NOMO-1 treated with DMSO at 0.1 percent for 48 hours (cell line): ENCODE measurements around the gene TEX2.

Experiments used
- DNase-seq: peaks from one replicate; lab custom pipeline; 2025; ENCODE audit not compliant: unreplicated experiment; lab: John Stamatoyannopoulos, UW

TEX2 gene

GRCh38 chr17:64263000-64263766 lies at the start of gene TEX2:
TEX2 (minus strand) TSS chr17:64263260; CDS start chr17:64214217, 49,043 bp downstream.
- peak; percentile 89 for DNase-seq

- DNase-seq: no peak
Observed at GRCh38 chr17:64309710-64310109, 46.6 kb upstream of the TEX2 start.

GRCh38 chr17:64309021-64309420 lies 46.0 kb upstream of the TEX2 start:
- DNase-seq: no peak

- peak; percentile 70 for DNase-seq
Observed at GRCh38 chr17:64306850-64307463, 43.9 kb upstream of the TEX2 start.

- DNase-seq: no peak
Observed at GRCh38 chr17:64304551-64304950, 41.5 kb upstream of the TEX2 start.

- no peak for DNase-seq
Observed at GRCh38 chr17:64300699-64300965, 37.6 kb upstream of the TEX2 start.

- no peak for DNase-seq
Observed at GRCh38 chr17:64297467-64298088, 34.5 kb upstream of the TEX2 start.

GRCh38 chr17:64296246-64296645 lies 33.2 kb upstream of the TEX2 start:
- DNase-seq: no peak

GRCh38 chr17:64295146-64295545 lies 32.1 kb upstream of the TEX2 start:
- DNase-seq: no peak

GRCh38 chr17:64291268-64291851 lies 28.3 kb upstream of the TEX2 start:
- DNase-seq: peak; percentile 36

- DNase-seq: no peak
Observed at GRCh38 chr17:64289741-64290141, 26.7 kb upstream of the TEX2 start.

GRCh38 chr17:64282753-64283080 lies 19.7 kb upstream of the TEX2 start:
- no peak for DNase-seq

- peak; percentile 78 for DNase-seq
Observed at GRCh38 chr17:64281962-64282752, 19.1 kb upstream of the TEX2 start.

- no peak for DNase-seq
Observed at GRCh38 chr17:64278614-64279013, 15.6 kb upstream of the TEX2 start.

GRCh38 chr17:64277831-64278562 lies 14.9 kb upstream of the TEX2 start:
- DNase-seq: peak; percentile 30

- DNase-seq: no peak
Observed at GRCh38 chr17:64276961-64277505, 14.0 kb upstream of the TEX2 start.

- no peak for DNase-seq
Observed at GRCh38 chr17:64275016-64275415, 12.0 kb upstream of the TEX2 start.

- peak; percentile 45 for DNase-seq
Observed at GRCh38 chr17:64273006-64273405, 9.9 kb upstream of the TEX2 start.

GRCh38 chr17:64270885-64271284 lies 7.8 kb upstream of the TEX2 start:
- peak; percentile 56 for DNase-seq
